Measurements from ENCODE around the gene TES.
"Not testable (repeated sequence)": the region's sequence is repeated elsewhere in the genome, so short reads cannot be mapped to it uniquely, and the experiment has no call there.

DNA sequence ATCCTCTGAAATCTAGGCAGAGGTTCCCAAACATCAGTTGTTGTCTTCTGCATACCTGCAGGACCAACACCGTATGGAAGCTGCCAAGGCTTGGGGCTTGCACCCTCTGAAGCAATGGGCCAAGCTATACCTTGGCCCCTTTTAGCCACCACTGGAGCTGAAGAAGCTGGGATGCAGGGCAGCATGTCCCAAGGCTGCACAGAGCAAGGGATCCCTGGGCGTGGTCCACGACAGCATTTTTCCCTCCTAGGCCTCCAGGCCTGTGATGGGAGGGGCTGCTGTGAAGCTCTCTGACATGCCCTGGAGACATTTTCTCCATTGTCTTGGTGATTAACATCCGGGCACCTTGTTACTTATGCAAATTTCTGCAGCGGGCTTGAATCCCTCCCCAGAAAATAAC, 34.5 kb downstream of the TES start:
- TF ChIP-seq, protein P1, sequence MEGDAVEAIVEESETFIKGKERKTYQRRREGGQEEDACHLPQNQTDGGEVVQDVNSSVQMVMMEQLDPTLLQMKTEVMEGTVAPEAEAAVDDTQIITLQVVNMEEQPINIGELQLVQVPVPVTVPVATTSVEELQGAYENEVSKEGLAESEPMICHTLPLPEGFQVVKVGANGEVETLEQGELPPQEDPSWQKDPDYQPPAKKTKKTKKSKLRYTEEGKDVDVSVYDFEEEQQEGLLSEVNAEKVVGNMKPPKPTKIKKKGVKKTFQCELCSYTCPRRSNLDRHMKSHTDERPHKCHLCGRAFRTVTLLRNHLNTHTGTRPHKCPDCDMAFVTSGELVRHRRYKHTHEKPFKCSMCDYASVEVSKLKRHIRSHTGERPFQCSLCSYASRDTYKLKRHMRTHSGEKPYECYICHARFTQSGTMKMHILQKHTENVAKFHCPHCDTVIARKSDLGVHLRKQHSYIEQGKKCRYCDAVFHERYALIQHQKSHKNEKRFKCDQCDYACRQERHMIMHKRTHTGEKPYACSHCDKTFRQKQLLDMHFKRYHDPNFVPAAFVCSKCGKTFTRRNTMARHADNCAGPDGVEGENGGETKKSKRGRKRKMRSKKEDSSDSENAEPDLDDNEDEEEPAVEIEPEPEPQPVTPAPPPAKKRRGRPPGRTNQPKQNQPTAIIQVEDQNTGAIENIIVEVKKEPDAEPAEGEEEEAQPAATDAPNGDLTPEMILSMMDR (IDR thresholded peaks at IDR 0.05): not testable (repeated sequence)
- TF ChIP-seq POLR2A (IDR thresholded peaks at IDR 0.05): not testable (repeated sequence)

All from heart left ventricle (tissue), 13 donors.